Adipose tissue (tissue), 3 donors: Measurements from ENCODE around the gene PCDHGB6. TPM values are rescaled to one million over a fixed set of nuclear protein-coding genes. Genes with fewer than 3 reads are reported as not detected.
"Not testable (repeated sequence)": the region's sequence is repeated elsewhere in the genome, so short reads cannot be mapped to it uniquely, and the experiment has no call there.

Source experiments
- H3K27ac ChIP-seq: one replicate; pipeline ENCODE4 v1.5.1; 2013; ENCODE audit warnings: low read depth, low read length
- WGBS, 3 donors: extraction: QIAGEN DNeasy Blood & Tissue Kit; methylation state at CpG; one replicate each; pipeline ENCODE4 v1.1.7; 2013; 5-methylcytosine and 5-hydroxymethylcytosine counted together
- polyA plus RNA-seq, 3 donors: library from polyadenylated mRNA; stranded (reverse); fragments of 200-250 nt; gene quantifications; one replicate each; pipeline ENCODE4 v1.2.3, GENCODE V29; 2013
- donor health status: healthy with polysubstance abuse.
- donor health status: Bipolar disorder and iron deficiency.
- donor health status: healthy.

The PCDHGB6 gene
- polyA plus RNA-seq, 3 donors = 1.0 to 2.4 (median 1.0) TPM

DNA sequence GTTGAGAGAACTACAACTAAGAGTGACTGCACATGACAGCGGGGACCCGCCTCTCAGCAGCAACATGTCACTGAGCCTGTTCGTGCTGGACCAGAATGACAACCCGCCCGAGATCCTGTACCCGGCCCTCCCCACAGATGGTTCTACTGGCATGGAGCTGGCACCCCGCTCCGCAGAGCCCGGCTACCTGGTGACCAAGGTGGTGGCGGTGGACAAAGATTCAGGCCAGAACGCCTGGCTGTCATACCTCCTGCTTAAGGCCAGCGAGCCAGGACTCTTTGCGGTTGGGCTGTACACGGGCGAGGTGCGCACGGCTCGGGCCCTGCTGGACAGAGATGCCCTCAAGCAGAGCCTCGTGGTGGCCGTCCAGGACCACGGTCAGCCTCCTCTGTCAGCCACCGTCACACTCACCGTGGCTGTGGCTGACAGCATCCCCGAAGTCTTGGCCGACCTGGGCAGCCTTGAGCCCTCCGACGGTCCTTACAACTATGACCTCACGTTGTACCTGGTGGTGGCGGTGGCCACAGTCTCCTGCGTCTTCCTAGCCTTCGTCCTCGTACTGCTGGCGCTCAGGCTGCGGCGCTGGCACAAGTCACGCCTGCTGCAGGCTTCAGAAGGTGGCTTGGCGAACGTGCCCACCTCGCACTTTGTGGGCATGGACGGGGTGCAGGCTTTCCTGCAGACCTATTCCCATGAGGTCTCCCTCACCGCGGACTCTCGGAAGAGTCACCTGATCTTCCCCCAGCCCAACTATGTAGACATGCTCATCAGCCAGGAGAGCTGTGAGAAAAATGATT, 23.2 kb upstream of the PCDHGB6 start:
- 43 to 48% (median 45%) methylated on average over 43 of the region's 43 CpGs for whole genome bisulfite sequencing, 3 donors

DNA sequence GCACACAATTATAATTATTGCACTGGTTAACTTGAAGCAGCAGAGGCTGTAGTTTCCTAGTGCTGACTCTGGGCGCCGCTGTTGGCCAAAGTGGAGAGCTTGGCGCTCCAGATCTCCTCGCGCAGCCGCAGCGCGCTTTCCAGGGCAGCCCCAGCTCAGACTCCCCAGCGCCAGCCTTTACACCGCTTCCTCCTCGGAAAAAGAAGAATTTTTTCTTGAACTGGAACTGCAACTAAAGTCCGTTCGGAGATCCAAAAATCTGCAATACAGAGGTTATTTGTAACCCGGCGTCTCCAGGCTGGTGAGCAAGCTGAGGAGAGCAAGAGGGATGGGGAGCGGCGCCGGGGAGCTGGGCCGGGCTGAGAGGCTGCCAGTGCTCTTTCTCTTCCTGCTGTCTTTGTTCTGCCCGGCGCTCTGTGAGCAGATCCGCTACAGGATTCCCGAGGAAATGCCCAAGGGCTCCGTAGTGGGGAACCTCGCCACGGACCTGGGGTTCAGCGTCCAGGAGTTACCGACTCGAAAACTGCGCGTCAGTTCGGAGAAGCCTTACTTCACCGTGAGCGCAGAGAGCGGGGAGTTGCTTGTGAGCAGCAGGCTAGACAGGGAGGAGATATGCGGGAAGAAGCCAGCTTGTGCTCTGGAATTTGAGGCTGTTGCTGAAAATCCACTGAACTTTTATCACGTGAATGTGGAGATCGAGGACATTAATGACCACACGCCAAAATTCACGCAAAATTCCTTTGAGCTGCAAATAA, 20.1 kb upstream of the PCDHGB6 start, which contains the start of gene PCDHGB4:
Gene PCDHGB4, plus strand, starts transcription at position 142 of the 755 bp plus-strand sequence. Its CDS starts 187 bp downstream, at position 329.
- H3K27ac ChIP-seq = not testable (repeated sequence)
- whole genome bisulfite sequencing, 3 donors = 6 to 13% (median 11%) methylated on average over 17 to 21 of the region's 40 CpGs

More for the DNA sequence above, 23.2 kb upstream of the PCDHGB6 start:
- no peak overlapping the region for H3K27ac ChIP-seq

DNA sequence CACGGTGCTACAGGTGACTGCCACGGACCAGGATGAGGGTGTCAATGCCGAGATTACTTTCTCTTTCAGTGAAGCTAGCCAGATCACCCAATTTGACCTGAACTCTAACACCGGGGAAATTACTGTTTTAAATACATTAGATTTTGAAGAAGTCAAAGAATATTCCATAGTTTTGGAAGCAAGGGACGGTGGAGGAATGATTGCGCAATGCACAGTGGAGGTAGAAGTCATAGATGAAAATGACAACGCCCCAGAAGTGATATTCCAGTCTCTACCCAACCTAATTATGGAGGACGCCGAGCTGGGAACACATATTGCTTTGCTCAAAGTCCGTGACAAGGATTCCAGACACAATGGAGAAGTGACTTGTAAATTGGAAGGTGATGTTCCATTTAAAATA, 19.2 kb upstream of the PCDHGB6 start:
- WGBS, 3 donors = 41 to 48% (median 44%) methylated on average over 10 of the region's 10 CpGs
- no peak overlapping the region for H3K27ac ChIP-seq

DNA sequence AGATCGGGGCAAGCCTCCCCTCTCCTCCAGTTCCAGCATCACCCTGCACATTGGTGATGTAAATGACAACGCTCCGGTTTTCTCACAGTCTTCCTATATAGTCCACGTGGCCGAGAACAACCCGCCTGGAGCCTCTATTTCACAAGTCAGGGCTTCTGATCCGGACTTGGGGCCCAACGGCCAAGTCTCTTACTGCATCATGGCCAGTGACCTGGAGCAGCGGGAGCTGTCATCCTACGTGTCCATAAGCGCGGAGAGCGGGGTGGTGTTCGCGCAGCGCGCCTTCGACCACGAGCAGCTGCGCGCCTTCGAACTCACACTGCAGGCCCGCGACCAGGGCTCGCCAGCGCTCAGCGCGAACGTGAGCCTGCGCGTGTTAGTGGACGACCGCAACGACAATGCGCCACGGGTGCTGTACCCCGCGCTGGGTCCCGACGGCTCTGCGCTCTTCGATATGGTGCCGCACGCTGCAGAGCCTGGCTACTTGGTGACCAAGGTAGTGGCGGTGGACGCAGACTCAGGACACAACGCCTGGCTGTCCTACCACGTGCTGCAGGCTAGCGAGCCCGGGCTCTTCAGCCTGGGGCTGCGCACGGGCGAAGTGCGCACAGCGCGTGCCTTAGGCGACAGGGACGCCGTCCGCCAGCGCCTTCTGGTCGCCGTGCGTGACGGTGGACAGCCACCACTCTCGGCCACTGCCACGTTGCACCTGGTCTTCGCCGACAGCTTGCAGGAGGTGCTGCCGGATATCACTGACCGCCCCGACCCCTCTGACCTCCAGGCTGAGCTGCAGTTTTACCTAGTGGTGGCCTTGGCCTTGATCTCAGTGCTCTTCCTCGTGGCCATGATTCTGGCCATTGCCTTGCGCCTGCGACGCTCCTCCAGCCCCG, 18.4 kb upstream of the PCDHGB6 start:
- WGBS, 3 donors = 31 to 33% (median 32%) methylated on average over 73 to 77 of the region's 77 CpGs
- no peak overlapping the region for H3K27ac ChIP-seq

DNA sequence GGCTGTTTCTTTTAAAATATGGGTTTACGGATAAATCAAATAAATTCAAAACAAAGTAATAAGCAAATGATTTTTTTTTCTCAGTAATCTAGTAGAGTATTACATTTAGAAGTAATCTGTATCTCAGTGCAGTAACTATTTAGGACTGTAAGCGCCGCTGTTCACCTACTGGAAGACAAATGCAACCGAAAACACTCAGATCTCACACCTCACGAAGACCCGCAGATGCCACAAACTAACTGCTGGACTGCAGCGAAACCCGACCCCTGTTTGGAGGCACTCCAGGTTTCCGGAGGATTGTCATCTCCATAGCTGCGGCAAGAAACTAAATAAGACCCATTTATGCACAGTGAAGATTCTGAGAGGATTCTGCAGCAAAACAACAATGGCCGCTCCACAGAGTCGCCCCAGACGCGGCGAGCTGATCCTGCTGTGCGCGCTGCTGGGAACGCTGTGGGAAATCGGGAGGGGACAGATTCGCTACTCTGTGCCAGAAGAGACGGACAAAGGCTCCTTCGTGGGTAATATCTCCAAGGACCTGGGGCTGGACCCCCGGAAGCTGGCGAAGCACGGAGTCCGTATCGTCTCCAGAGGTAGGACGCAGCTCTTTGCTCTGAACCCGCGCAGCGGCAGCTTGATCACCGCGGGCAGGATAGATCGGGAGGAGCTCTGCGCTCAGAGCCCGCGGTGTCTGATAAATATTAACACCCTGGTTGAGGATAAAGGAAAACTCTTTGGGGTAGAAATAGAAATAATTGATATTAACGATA, 15.2 kb upstream of the PCDHGB6 start, which contains the start of gene PCDHGA8:
Gene PCDHGA8, plus strand, starts transcription at position 205 of the 770 bp plus-strand sequence. Its CDS starts 181 bp downstream, at position 386.
- no peak within 1 kb of the TSS for H3K27ac ChIP-seq
- WGBS, 3 donors = 22 to 29% (median 28%) methylated on average over 38 of the region's 38 CpGs

DNA sequence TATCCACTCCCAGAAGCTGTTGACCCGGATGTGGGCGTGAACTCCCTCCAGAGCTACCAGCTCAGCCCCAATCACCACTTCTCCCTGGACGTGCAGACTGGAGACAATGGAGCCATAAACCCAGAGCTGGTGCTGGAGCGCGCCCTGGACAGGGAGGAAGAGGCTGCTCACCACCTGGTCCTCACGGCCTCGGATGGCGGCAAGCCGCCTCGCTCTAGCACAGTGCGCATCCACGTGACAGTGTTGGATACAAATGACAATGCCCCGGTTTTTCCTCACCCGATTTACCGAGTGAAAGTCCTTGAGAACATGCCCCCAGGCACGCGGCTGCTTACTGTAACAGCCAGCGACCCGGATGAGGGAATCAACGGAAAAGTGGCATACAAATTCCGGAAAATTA, 14.6 kb upstream of the PCDHGB6 start:
- 33 to 35% (median 34%) methylated on average over 21 of the region's 21 CpGs for WGBS, 3 donors
- H3K27ac ChIP-seq = no peak overlapping the region

DNA sequence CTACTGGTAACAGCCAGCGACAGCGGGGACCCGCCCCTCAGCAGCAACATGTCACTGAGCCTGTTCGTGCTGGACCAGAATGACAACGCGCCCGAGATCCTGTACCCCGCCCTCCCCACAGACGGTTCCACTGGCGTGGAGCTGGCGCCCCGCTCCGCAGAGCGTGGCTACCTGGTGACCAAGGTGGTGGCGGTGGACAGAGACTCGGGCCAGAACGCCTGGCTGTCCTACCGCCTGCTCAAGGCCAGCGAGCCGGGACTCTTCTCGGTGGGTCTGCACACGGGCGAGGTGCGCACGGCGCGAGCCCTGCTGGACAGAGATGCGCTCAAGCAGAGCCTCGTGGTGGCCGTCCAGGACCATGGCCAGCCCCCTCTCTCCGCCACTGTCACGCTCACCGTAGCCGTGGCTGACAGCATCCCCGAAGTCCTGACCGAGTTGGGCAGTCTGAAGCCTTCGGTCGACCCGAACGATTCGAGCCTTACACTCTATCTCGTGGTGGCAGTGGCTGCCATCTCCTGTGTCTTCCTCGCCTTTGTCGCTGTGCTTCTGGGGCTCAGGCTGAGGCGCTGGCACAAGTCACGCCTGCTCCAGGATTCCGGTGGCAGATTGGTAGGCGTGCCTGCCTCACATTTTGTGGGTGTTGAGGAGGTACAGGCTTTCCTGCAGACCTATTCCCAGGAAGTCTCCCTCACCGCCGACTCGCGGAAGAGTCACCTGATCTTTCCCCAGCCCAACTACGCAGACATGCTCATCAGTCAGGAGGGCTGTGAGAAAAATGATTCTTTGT, 13.2 kb upstream of the PCDHGB6 start:
- WGBS, 3 donors = 31 to 34% (median 34%) methylated on average over 37 to 41 of the region's 53 CpGs
- H3K27ac ChIP-seq = not testable (repeated sequence)

DNA sequence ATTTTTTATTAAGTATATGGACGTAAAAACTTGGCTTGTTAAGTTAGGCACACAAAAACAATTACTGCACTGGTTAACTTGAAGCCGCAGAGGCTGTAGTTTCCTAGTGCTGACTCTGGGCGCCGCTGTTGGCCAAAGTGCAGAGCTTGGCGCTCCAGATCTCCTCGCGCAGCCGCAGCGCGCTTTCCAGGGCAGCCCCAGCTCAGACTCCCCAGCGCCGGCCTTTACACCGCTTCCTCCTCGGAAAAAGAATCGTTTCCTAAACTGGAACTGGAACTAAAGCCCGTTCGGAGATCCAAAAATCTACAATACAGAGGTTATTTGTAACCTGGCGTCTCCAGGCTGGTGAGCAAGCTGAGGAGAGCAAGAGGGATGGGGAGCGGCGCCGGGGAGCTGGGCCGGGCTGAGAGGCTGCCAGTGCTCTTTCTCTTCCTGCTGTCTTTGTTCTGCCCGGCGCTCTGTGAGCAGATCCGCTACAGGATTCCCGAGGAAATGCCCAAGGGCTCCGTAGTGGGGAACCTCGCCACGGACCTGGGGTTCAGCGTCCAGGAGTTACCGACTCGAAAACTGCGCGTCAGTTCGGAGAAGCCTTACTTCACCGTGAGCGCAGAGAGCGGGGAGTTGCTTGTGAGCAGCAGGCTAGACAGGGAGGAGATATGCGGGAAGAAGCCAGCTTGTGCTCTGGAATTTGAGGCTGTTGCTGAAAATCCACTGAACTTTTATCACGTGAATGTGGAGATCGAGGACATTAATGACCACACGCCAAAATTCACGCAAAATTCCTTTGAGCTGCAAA, 9.9 kb upstream of the PCDHGB6 start, which contains the start of gene PCDHGB5:
Gene PCDHGB5, plus strand, starts transcription at position 192 of the 796 bp plus-strand sequence. Its CDS starts 181 bp downstream, at position 373.
- WGBS, 3 donors = 3 to 8% (median 5%) methylated on average over 23 to 24 of the region's 43 CpGs
- not testable (repeated sequence) for H3K27ac ChIP-seq

DNA sequence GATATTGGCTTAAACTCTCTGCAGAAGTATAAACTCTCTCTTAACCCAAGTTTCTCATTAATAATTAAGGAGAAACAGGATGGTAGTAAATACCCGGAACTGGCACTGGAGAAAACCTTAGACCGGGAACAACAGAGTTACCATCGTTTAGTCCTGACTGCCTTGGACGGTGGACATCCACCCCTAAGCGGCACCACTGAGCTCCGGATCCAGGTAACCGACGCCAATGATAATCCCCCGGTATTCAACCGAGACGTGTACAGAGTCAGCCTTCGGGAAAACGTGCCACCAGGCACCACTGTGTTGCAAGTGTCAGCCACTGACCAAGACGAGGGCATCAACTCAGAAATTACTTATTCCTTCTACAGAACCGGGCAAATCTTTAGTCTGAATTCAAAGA, 9.2 kb upstream of the PCDHGB6 start:
- whole genome bisulfite sequencing, 3 donors = 23 to 25% (median 24%) methylated on average over 15 of the region's 15 CpGs
- no peak overlapping the region for H3K27ac ChIP-seq

DNA sequence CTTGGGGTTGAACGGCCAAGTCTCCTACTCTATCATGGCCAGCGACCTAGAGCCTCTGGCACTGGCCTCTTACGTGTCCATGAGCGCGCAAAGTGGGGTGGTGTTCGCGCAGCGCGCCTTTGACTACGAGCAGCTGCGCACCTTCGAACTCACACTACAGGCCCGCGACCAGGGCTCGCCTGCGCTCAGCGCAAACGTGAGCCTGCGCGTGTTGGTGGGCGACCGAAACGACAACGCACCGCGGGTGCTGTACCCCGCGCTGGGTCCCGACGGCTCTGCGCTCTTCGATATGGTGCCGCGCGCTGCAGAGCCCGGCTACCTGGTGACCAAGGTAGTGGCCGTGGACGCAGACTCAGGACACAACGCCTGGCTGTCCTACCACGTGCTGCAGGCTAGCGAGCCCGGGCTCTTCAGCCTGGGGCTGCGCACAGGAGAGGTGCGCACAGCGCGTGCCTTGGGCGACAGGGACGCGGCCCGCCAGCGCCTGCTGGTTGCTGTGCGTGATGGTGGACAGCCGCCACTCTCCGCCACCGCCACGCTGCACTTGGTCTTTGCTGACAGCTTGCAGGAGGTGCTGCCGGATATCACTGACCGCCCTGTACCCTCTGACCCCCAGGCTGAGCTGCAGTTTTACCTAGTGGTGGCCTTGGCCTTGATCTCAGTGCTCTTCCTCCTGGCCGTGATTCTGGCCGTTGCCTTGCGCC, 8.1 kb upstream of the PCDHGB6 start:
- 22 to 30% (median 27%) methylated on average over 61 of the region's 61 CpGs for WGBS, 3 donors
- no peak overlapping the region for H3K27ac ChIP-seq

DNA sequence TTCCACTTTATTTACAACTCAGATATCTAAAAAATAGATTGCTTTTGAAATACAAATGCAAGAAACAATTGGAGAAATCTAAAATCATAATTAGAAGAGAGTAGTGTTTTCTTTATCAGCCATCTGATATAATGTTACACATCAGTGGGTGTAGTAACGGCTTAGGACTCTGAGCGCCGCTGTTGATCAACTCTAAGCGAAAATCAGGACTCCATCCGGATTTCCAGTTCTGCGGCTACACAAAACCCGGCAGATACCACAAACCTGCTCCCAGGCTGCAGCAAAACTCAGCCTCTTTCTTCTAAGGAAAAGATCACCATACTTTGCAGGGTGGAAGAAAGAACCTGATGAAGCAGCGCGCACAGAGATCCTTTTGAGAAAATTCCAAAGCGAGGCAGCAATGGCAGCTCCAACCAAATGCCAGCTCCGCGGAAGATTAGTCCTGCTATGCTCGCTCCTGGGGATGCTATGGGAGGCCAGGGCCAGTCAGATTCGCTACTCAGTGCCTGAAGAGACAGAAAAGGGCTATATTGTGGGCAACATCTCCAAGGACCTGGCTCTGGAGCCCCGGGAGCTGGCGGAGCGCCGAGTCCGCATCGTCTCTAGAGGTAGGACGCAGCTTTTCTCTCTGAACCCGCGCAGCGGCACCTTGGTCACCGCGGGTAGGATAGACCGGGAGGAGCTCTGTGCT, 5.1 kb upstream of the PCDHGB6 start, which contains the start of gene PCDHGA9:
Gene PCDHGA9, plus strand, starts transcription at position 226 of the 691 bp plus-strand sequence. Its CDS starts 175 bp downstream, at position 401.
- 14 to 16% (median 15%) methylated on average over 27 of the region's 27 CpGs for WGBS, 3 donors
- no peak within 1 kb of the TSS for H3K27ac ChIP-seq

DNA sequence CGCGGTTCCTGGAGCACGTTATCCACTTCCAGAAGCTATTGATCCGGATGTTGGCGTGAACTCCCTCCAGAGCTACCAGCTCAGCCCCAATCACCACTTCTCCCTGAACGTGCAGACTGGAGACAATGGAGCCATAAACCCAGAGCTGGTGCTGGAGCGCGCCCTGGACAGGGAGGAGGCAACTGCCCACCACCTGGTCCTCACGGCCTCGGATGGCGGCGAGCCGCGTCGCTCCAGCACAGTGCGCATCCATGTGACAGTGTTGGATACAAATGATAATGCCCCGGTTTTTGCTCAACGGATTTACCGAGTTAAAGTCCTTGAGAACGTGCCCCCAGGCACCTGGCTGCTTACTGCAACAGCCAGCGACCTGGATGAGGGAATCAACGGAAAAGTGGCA, 4.4 kb upstream of the PCDHGB6 start:
- 18 to 33% (median 23%) methylated on average over 22 of the region's 22 CpGs for WGBS, 3 donors
- no peak overlapping the region for H3K27ac ChIP-seq

DNA sequence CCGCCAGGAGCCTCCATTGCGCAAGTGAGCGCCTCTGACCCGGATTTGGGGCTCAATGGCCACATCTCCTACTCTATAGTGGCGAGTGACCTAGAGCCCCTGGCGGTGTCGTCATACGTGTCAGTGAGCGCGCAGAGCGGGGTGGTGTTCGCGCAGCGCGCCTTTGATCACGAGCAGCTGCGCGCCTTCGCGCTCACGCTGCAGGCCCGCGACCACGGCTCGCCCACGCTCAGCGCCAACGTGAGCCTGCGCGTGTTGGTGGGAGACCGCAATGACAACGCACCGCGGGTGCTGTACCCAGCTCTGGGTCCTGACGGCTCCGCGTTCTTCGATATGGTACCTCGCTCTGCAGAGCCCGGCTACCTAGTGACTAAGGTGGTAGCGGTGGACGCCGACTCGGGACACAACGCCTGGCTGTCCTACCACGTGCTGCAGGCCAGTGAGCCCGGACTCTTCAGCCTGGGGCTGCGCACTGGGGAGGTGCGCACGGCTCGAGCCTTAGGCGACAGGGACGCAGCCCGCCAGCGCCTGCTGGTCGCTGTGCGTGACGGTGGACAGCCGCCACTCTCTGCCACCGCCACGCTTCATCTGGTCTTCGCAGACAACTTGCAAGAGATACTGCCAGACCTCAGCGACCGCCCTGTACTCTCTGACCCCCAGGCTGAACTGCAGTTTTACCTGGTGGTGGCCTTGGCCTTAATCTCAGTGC, 1.9 kb downstream of the PCDHGB6 start:
- WGBS, 3 donors = 17 to 27% (median 24%) methylated on average over 64 of the region's 64 CpGs

DNA sequence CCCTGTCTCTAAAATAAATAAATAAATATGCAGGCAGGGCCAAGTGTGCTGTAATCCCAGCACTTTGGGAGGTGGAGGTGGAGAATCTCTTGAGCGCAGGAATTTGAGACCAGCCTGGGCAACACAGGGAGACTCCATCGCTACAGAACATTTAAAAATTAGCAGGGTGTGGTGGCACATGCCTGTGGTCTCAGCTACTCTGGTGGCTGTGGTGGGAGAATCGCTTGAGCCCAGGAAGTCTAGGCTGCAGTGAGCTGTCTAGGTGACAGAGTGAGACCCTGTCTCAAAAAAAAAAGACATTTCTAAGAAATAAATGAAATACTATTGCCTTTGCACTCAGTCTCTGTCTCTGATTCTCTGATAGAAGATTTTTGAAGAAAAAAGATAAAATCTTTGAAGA, 3.8 kb downstream of the PCDHGB6 start:
- 60 to 67% (median 61%) methylated on average over 3 of the region's 3 CpGs for WGBS, 3 donors
- no peak overlapping the region for H3K27ac ChIP-seq

More for the DNA sequence above, 1.9 kb downstream of the PCDHGB6 start:
- H3K27ac ChIP-seq = no peak overlapping the region
